GM21528 (cell line): ENCODE measurements around the gene TMEM215.
"Not testable (repeated sequence)": the region's sequence is repeated elsewhere in the genome, so short reads cannot be mapped to it uniquely, and the experiment has no call there.

Experiments
- ATAC-seq: cut with Tn5 transposase; IDR thresholded peaks from one replicate; pipeline ENCODE4 v1.9.1; 2021; ENCODE audit warnings: mild to moderate bottlenecking, moderate library complexity; ENCODE audit not compliant: unreplicated experiment, low FRiP score

Gene TMEM215, protein sequence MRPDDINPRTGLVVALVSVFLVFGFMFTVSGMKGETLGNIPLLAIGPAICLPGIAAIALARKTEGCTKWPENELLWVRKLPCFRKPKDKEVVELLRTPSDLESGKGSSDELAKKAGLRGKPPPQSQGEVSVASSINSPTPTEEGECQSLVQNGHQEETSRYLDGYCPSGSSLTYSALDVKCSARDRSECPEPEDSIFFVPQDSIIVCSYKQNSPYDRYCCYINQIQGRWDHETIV

DNA sequence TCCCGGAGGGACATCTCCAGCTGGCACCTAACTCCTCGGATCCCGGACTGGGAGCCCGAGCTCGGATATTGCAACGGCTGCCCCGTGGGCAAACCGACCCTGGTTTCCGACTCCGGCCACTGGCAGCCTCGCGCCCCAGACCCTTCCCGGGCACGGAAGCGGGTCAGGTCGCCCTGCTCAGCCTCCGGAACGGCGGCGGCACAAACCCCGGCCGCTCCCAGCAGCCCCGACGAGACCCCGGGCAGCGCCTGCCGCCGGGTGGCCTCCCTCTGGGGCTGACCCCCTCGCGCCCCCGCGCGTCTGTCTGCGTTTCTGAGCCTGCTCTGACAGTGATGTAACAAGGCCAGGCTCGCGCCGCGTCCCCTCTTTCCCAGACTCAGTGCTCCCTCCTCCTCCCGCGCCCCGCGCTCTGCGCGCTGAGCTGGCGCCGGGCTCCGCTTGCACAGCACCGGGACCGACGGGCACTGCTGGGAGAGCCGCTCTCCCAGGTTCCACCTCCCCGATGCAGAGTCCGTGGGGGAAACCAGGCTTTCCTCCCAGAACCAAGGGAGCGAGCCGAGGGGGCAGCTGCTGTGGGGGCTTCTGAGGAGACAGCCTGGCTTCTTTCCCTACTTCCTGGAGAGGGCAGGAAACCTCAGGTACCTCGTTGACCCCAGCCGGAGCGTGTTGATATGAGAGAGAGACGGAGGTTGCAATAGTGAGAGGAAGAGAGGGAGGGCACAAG is at the start of gene TMEM215:
TMEM215 (plus strand) TSS at position 373 of the 724 bp plus-strand sequence. CDS start 644 bp downstream, outside the sequence.
- no peak for ATAC-seq

GRCh38 chr9:32735476-32735875 is 47.9 kb upstream of the TMEM215 start:
- ATAC-seq, result no peak

- ATAC-seq, result no peak
These were observed 46.0 kb upstream of the TMEM215 start for GRCh38 chr9:32737378-32737777.

DNA sequence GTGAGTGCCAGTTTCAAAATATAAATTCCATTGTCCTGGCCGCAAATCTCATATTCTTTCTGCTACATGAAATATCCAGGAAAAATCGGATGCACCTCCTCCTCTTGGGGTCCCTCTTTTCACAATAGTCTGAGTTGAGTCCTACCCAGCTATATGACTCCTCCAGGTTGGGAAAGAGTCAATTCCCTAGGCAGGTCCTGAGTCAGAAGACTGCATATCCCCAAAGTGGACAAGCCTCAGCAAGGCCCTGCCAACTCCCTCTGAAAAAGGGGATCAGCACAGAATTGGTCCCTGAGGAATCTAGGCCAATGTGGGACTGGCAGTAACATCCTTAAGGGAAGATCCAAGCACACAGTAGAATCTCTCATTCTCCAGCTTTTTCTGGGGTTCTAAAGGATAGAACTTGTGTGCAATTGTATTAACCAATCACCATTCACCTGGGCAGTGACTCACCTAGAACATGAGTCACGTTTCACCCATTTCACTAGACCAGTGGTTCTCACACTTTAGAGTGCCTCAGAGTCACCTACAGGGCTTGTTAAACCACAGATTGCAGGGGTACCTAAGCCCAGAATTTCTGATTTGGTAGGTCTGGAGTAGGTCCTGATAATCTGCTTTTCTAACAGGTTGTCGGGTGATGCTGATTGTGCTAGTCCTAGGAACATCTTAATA is 44.7 kb upstream of the TMEM215 start:
- ATAC-seq, result no peak

DNA sequence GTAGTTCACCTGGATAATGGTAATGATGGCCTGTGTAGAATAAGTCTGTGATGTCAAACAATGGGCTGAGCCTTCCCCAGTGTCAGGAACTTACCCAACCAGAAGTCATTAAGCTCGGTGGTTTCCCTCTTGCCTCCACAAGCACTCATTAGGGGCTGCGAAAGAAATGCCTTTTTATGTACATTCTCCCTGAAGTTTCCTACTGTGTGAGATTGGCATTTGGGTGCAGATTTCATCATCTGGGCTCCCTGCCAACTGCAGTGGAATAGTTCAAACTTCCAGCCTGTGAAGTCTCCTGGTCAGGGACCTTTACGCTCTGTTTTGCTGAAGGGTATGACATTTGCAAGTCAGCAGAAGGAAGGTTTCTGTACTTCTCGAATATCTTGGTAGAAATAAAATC is 41.6 kb upstream of the TMEM215 start:
- no peak for ATAC-seq

GRCh38 chr9:32742296-32742695 is 41.0 kb upstream of the TMEM215 start:
- no peak for ATAC-seq

GRCh38 chr9:32748013-32748412 is 35.3 kb upstream of the TMEM215 start:
- ATAC-seq, result no peak

DNA sequence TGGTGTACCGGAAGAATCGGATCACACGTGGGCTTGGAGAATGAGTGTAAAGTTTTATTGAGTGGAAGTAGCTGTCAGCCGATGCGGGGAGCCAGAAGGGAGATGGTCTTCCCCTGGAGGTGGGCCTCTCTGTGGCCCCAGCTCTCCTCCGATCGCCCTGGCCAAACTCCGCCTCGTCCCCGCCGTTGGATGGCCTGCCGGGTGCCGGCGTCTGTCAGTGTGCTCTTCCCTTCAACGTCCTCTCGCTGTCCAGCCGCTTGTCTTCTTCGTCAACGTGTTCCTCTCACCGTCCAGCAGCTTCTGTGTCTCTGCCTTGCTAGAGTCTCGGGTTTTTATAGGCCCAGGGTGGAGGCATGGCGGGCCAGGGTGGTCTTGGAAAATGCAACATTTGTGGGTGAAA is 27.6 kb upstream of the TMEM215 start:
- no peak for ATAC-seq

DNA sequence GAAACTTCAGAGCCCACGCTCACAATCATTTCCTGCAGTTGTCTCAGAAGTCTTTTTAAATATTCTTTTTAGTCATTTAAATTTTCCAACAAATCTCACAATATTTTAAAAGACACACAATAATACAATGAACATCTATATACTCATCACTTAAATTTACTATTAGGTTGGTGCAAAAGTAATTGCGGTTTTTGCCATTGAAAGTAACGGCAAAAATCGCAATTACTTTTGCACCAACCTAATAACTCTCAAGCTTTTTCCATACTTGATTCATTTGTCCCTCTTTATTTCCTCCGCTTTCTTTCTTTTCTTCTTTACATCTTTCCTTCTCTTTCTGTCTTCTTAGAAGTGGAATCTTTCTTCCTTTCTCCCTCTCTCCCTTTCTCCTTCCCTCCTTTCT is 19.2 kb upstream of the TMEM215 start:
- ATAC-seq, result no peak

GRCh38 chr9:32775283-32775682 is 8.1 kb upstream of the TMEM215 start:
- no peak for ATAC-seq

DNA sequence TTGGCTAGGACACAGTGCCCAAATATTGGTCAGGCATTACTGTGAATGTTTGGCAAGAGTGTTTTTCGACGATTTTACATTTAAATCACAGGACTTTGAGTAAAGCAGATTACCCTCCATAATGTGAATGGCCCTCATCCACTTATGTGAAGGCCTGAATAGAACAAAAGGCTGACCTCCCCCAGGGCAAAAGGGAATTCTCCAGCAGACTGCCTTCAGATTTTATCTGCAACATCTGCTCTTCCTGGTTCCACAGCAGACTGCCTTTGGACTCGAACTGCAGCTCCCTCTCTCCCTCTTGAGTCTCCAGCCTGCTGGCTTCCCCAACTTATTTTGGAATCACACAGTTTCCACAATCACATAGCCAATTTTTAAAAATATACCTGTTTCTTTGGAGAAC is 7.1 kb upstream of the TMEM215 start:
- ATAC-seq, result no peak

DNA sequence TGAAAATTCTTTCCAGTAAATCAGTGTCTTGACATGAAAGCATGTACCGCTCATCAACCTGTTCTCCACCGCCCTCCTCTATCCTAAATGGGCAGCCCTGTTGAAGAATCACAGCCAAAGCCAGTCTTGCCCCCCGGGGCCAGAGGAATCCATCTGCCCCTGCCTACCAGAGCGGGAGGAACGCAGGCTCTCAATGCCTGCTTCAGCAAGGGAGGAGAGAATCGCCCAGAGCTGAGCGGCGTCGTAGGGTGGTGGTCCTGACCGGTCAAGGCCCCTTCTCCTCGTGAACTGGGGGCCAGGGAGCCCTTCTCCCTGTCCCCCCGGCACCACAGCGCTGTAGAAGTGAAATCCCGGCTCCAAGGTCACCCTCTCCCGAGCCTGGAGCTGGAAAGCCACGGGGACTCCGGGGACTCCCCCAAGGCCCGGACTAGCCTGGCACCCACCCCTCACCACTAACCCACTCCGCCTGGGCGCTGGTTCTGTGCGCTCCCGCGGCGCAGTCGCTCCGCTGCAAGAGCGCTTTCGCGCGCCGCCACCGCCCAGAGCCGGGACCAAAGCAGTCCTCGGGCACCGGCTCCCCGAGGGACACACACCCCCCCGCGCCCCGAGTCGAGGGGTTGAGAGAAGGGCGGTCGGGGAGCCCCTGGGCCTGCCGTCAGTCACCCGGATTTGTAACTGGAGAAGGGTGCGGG is 718 bp upstream of the TMEM215 start:
- no peak for ATAC-seq

- no peak for ATAC-seq
These were observed 4.5 kb downstream of the TMEM215 start for GRCh38 chr9:32787816-32788215.

DNA sequence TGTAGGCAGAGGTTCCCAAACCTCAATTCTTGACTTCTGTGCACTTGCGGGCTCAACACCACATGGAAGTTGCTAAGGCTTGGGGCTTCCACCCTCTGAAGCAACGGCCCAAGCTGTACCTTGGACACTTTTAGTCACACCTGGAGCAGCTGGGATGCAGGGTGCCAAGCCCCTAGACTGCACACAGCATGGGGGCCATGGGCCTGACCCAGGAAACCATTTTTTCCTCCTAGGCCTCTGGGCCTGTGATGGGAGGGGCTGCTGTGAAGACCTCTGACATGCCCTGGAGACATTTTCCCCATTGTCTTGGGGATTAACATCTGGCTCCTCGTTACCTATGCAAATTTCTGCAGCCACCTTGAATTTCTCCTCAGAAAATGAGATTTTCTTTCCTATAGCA is 12.7 kb downstream of the TMEM215 start:
- ATAC-seq, result not testable (repeated sequence)

- no peak for ATAC-seq
These were observed 18.2 kb downstream of the TMEM215 start for GRCh38 chr9:32801530-32801929.

- ATAC-seq, result no peak
These were observed 23.9 kb downstream of the TMEM215 start for GRCh38 chr9:32807217-32807616.

DNA sequence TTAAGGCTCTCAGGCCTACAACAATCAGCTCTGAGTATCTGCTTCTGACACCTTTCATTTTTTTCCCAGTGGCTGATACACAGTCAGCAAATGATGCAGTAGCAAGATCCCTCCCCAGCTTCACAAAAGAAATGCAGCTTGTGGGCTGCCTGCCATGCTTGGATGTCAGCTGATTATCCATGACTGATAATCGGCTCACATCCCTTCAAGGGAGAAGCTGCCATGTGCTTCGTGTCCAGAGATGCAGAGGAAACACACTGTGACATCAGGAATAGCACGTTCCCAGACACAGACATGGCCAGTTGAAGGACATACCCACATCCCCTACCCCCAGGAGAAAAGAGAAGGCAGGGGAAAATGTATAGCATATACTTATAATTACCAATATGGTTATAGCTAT is 27.9 kb downstream of the TMEM215 start:
- ATAC-seq, result no peak

GRCh38 chr9:32820322-32820721 is 37.0 kb downstream of the TMEM215 start:
- ATAC-seq, result no peak

DNA sequence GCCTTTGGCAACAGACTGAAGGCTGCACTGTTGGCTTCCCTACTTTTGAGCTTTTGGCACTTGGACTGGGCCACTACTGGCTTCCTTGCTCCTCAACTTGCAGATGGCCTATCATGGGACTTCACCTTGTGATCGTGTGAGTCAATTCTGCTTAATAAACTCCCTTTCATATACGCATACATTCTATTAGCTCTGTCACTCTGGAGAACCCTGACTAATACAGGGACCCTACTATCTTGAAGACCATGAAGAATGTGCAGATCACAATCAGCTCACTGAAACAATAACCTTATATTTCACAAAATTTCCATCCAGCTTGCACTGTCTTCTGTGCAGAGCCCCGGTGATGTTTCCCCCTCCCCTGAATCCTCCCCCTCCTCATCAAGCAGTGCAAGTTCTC is 39.8 kb downstream of the TMEM215 start:
- ATAC-seq, result no peak

DNA sequence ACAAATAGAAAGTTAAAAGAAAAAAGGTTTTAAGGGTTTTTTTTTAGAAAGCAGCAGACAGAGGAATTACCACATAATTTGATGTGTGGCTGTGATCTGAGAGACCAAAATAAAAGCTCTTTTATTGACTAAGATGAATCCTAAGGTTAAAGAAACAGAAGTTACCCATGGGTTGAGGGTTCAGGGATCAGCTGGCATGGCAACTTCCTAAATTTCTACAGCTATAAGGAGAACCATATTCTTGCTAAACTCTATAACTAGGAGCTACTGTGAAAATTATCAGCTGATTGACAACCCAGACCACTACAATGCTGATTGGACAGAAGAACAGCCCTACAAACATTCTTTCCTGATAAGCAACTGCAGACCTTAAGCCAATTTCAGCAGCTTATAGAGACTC is 40.2 kb downstream of the TMEM215 start:
- ATAC-seq, result no peak

DNA sequence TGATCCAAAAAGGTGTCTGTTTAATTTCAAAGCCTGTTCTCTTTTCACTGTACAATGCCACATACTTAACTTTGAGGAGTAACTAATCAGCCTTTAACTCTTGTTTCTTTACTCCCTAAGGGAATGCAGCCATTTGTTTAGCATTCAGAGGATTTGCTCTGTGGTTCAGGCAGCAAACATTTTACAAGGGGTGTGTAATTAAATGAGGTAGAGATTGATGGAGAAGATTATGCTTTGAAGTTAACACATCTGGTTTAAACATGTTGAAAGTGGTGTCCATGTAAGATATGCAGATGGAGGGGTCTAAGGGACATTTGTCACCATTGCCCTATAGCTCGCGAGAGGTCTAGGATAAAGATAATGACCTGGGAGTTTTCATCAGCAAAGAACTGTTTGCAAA is 41.9 kb downstream of the TMEM215 start:
- no peak for ATAC-seq
